ENCODE results near the gene CD276.
"Not testable (repeated sequence)": the region's sequence is repeated elsewhere in the genome, so short reads cannot be mapped to it uniquely, and the experiment has no call there.

CD276 gene

GRCh38 chr15:73717206-73717605, 33.0 kb downstream of the CD276 start:
- DNase-seq (ENCODE audit: extremely low read depth, low read depth) = no peak
- H3K4me3 ChIP-seq (replicated peaks; ENCODE audit: low read depth, low read length) = no peak overlapping the region
- TF ChIP-seq CTCF (IDR thresholded peaks at IDR 0.05; ENCODE audit: low read depth, low read length, missing control alignments) = no peak

GRCh38 chr15:73717802-73718201, 33.6 kb downstream of the CD276 start:
- peak; percentile 29 for TF ChIP-seq CTCF (IDR thresholded peaks at IDR 0.05; ENCODE audit: low read depth, low read length, missing control alignments)
- no peak for DNase-seq (ENCODE audit: extremely low read depth, low read depth)

GRCh38 chr15:73718694-73719093, 34.5 kb downstream of the CD276 start:
- no peak for DNase-seq (ENCODE audit: extremely low read depth, low read depth)
- TF ChIP-seq CTCF (IDR thresholded peaks at IDR 0.05; ENCODE audit: low read depth, low read length, missing control alignments) = no peak
- no peak overlapping the region for H3K4me3 ChIP-seq (replicated peaks; ENCODE audit: low read depth, low read length)

More at GRCh38 chr15:73717802-73718201, 33.6 kb downstream of the CD276 start:
- no peak overlapping the region for H3K4me3 ChIP-seq (replicated peaks; ENCODE audit: low read depth, low read length)

GRCh38 chr15:73722425-73722824, 38.2 kb downstream of the CD276 start:
- no peak overlapping the region for H3K4me3 ChIP-seq (replicated peaks; ENCODE audit: low read depth, low read length)
- no peak for TF ChIP-seq CTCF (IDR thresholded peaks at IDR 0.05; ENCODE audit: low read depth, low read length, missing control alignments)
- no peak for DNase-seq (ENCODE audit: extremely low read depth, low read depth)

- DNase-seq (ENCODE audit: extremely low read depth, low read depth) = no peak
- H3K4me3 ChIP-seq (replicated peaks; ENCODE audit: low read depth, low read length) = no peak overlapping the region
- TF ChIP-seq CTCF (IDR thresholded peaks at IDR 0.05; ENCODE audit: low read depth, low read length, missing control alignments) = no peak
These were observed 39.0 kb downstream of the CD276 start for GRCh38 chr15:73723191-73723590.

GRCh38 chr15:73724212-73724611, 40.0 kb downstream of the CD276 start:
- H3K4me3 ChIP-seq (replicated peaks; ENCODE audit: low read depth, low read length) = no peak overlapping the region
- no peak for DNase-seq (ENCODE audit: extremely low read depth, low read depth)
- no peak for TF ChIP-seq CTCF (IDR thresholded peaks at IDR 0.05; ENCODE audit: low read depth, low read length, missing control alignments)

GRCh38 chr15:73727330-73727976, 43.3 kb downstream of the CD276 start:
- no peak overlapping the region for H3K4me3 ChIP-seq (replicated peaks; ENCODE audit: low read depth, low read length)
- no peak for TF ChIP-seq CTCF (IDR thresholded peaks at IDR 0.05; ENCODE audit: low read depth, low read length, missing control alignments)
- no peak for DNase-seq (ENCODE audit: extremely low read depth, low read depth)

GRCh38 chr15:73732051-73732450, 47.9 kb downstream of the CD276 start:
- DNase-seq (ENCODE audit: extremely low read depth, low read depth); H3K4me3 ChIP-seq (replicated peaks; ENCODE audit: low read depth, low read length): not testable (repeated sequence)

Measured in HFF-Myc (cell line).